ENCODE measurements around the gene CYB561. TPM values are rescaled to one million over a fixed set of nuclear protein-coding genes. Genes with fewer than 3 reads are reported as not detected.

Gene CYB561
- total RNA-seq, 2 donors from 2014 or later, result 50.8 to 69.9 TPM

- ATAC-seq (no peak), DNase-seq (no peak)
- Mint-ChIP-seq H3K27me3 (no peaks in the 10 kb centered on the region), H3K36me3 (ENCODE audit: low read depth) (peaks cover 2% of the 10 kb centered on the region), H3K27ac (peak overlapping the region; percentile 41), H3K4me3 (no peak overlapping the region), H3K4me1 (peaks cover 16% of the 10 kb centered on the region)
- H3K9me3 ChIP-seq (ENCODE audit: control insufficient read depth, low read length, poor library complexity, severe bottlenecking), result no peaks in the 10 kb centered on the region
These were observed 27.6 kb downstream of the CYB561 start for GRCh38 chr17:63418540-63418939.

DNA sequence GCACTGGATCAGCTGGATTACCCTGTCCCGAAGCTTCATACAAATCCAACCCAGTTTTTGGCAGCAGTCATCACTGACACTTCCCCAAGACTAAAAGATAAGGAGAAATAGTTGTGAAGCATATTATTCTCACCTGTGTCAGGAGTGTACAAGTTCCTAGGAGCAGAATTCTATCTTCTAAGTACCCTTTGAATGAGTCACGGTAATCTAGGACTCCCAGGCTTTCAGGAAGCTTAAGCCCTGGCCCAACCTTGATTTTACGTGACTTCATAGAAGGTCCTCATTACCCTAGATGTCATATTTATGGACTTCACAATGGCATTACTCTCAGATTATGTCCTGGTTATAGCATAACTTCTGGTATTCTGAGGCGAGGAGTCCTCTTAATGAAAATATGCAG, 31.9 kb downstream of the CYB561 start:
- Mint-ChIP-seq H3K4me1 (peaks cover 5% of the 10 kb centered on the region), H3K4me3 (no peak overlapping the region), H3K27ac (no peak overlapping the region), H3K36me3 (ENCODE audit: low read depth) (peaks cover 2% of the 10 kb centered on the region), H3K27me3 (no peaks in the 10 kb centered on the region)
- no peak for ATAC-seq
- H3K9me3 ChIP-seq (ENCODE audit: control insufficient read depth, low read length, poor library complexity, severe bottlenecking), result no peaks in the 10 kb centered on the region
- DNase-seq, result no peak

GRCh38 chr17:63413128-63413527, 33.0 kb downstream of the CYB561 start:
- H3K27ac Mint-ChIP-seq, result no peak overlapping the region
- H3K9me3 ChIP-seq (ENCODE audit: control insufficient read depth, low read length, poor library complexity, severe bottlenecking), result no peaks in the 10 kb centered on the region
- no peaks in the 10 kb centered on the region for H3K4me1 Mint-ChIP-seq
- H3K4me3 Mint-ChIP-seq, result no peak overlapping the region
- peaks cover 2% of the 10 kb centered on the region for H3K36me3 Mint-ChIP-seq (ENCODE audit: low read depth)
- no peaks in the 10 kb centered on the region for H3K27me3 Mint-ChIP-seq
- no peak for DNase-seq
- no peak for ATAC-seq

GRCh38 chr17:63412234-63412633, 33.9 kb downstream of the CYB561 start:
- H3K27me3 Mint-ChIP-seq, result no peaks in the 10 kb centered on the region
- no peaks in the 10 kb centered on the region for H3K9me3 ChIP-seq (ENCODE audit: control insufficient read depth, low read length, poor library complexity, severe bottlenecking)
- DNase-seq (no peak), ATAC-seq (no peak)
- H3K4me3 Mint-ChIP-seq, result no peak overlapping the region
- no peaks in the 10 kb centered on the region for H3K4me1 Mint-ChIP-seq
- no peak overlapping the region for H3K27ac Mint-ChIP-seq
- H3K36me3 Mint-ChIP-seq (ENCODE audit: low read depth), result peaks cover 2% of the 10 kb centered on the region

DNA sequence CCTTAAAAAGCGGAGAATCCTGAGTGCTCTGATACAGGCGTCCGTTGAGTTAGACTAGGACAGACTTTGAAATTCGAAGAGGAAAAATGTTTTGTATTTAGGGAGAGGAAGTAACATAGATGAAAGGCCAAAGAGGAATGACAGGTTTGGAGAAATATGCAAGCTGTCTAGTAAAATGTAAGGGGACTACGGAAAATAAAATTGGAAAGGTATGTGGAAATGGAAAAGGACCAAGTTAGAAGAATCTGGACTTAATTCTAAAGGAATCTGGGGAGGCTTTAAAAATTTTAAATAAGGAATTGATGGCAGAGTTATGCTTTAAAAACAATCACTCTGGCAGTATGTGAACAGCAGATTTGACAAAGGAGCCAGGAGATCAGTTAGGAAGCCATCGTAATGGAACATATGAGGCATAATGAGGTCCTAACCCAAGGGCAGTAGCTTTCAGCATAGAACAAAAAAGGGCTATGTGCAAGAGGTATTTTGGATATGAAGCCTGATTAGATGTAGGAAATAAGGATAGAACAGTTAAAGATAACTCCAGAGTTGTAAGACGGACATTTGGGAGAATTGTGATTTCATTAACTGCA, 38.3 kb downstream of the CYB561 start:
- DNase-seq (no peak), ATAC-seq (no peak)
- Mint-ChIP-seq H3K4me3 (peak overlapping the region; percentile 25), H3K4me1 (peaks cover 7% of the 10 kb centered on the region), H3K27me3 (no peaks in the 10 kb centered on the region), H3K36me3 (ENCODE audit: low read depth) (peaks cover 4% of the 10 kb centered on the region), H3K27ac (no peak overlapping the region)
- no peaks in the 10 kb centered on the region for H3K9me3 ChIP-seq (ENCODE audit: control insufficient read depth, low read length, poor library complexity, severe bottlenecking)

DNA sequence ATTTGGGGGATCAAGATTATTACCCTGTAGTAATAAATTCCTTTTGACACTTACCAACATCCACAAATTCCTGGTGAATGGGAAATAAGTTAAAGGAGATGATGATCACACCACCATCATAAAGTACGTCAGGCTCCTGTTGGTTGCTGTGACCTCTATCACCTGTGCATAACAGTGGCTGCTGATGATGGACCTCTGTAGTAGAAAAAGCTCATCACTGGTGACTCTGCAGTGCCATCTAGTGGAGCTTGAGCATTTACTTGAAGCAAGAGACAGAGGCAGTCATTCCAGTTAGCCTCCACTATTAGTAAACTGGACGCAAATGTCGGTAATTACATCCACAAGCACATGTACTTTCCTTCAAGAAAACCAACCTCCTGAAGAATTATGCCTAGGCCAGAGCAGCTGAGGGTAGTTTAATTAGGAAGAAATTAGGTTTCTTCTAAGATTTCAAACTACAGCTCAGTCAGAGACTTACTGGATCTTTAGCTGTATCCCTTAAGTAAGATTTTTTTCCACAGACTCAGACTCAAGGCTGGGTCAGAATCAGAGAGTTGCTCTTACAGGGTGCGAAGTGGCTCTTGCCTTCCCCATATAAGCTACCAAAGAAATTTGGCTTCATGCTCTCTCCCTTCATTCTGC, 39.3 kb downstream of the CYB561 start:
- DNase-seq, result peak in 2 of 3 donors; percentile 17 to 54
- peaks cover 11% of the 10 kb centered on the region for H3K4me1 Mint-ChIP-seq
- H3K9me3 ChIP-seq (ENCODE audit: control insufficient read depth, low read length, poor library complexity, severe bottlenecking), result no peaks in the 10 kb centered on the region
- peaks cover 6% of the 10 kb centered on the region for H3K36me3 Mint-ChIP-seq (ENCODE audit: low read depth)
- ATAC-seq, result peak; percentile 97
- H3K4me3 Mint-ChIP-seq, result no peak overlapping the region
- no peaks in the 10 kb centered on the region for H3K27me3 Mint-ChIP-seq
- no peak overlapping the region for H3K27ac Mint-ChIP-seq

- Mint-ChIP-seq H3K27ac (peak overlapping the region; percentile 43), H3K27me3 (no peaks in the 10 kb centered on the region), H3K4me1 (peaks cover 13% of the 10 kb centered on the region), H3K36me3 (ENCODE audit: low read depth) (peaks cover 7% of the 10 kb centered on the region), H3K4me3 (no peak overlapping the region)
- ATAC-seq (peak; percentile 59), DNase-seq (no peak)
- no peaks in the 10 kb centered on the region for H3K9me3 ChIP-seq (ENCODE audit: control insufficient read depth, low read length, poor library complexity, severe bottlenecking)
These were observed 40.3 kb downstream of the CYB561 start for GRCh38 chr17:63405741-63406261.

DNA sequence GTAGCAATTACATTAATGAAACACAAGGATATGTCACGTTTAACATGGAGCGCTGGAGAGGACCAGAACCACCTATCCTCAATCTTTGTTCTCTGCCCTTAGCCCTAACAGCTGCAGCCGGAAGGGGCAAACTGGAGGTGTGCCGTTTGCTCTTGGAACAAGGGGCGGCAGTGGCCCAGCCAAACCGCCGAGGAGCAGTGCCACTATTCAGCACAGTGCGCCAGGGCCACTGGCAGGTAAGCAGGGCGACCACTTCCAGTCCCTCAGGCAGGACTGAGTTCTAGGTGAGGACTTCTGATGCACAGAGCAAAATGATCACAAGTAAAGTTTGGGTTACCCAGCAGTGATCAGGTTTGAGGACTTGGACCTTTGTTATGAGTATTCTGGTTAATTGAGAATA, 41.1 kb downstream of the CYB561 start:
- Mint-ChIP-seq H3K4me1 (peaks cover 13% of the 10 kb centered on the region), H3K36me3 (ENCODE audit: low read depth) (peaks cover 7% of the 10 kb centered on the region), H3K27me3 (no peaks in the 10 kb centered on the region), H3K27ac (peak overlapping the region; percentile 43), H3K4me3 (no peak overlapping the region)
- ATAC-seq (no peak), DNase-seq (no peak)
- no peaks in the 10 kb centered on the region for H3K9me3 ChIP-seq (ENCODE audit: control insufficient read depth, low read length, poor library complexity, severe bottlenecking)

- Mint-ChIP-seq H3K36me3 (ENCODE audit: low read depth) (peaks cover 7% of the 10 kb centered on the region), H3K4me1 (peaks cover 13% of the 10 kb centered on the region), H3K27me3 (no peaks in the 10 kb centered on the region), H3K27ac (peak overlapping the region; percentile 81), H3K4me3 (no peak overlapping the region)
- H3K9me3 ChIP-seq (ENCODE audit: control insufficient read depth, low read length, poor library complexity, severe bottlenecking), result no peaks in the 10 kb centered on the region
- ATAC-seq (no peak), DNase-seq (no peak)
These were observed 43.5 kb downstream of the CYB561 start for GRCh38 chr17:63402431-63403212.

DNA sequence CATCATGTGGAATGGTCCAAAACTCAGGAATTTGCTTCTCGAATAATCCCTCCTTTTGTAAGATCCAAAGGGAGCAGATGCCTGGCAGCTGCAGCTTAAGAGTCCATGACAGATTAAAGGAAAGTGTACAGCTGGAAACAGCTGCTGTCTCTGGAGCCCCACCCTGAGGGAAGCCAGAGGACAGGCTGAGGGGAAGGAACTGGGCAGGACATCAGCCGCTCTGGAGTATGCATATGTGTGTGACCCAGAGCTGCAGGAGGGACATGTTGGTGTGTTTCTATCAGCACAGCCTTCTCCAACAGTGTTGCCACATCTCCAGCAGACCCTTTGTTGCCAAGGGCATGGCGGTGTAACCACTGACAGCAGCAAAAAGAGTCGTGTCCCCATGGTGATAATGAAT, 46.2 kb downstream of the CYB561 start:
- no peak overlapping the region for H3K27ac Mint-ChIP-seq
- no peaks in the 10 kb centered on the region for H3K9me3 ChIP-seq (ENCODE audit: control insufficient read depth, low read length, poor library complexity, severe bottlenecking)
- DNase-seq (no peak), ATAC-seq (no peak)
- peaks cover 5% of the 10 kb centered on the region for H3K4me1 Mint-ChIP-seq
- peaks cover 6% of the 10 kb centered on the region for H3K36me3 Mint-ChIP-seq (ENCODE audit: low read depth)
- H3K4me3 Mint-ChIP-seq, result no peak overlapping the region
- H3K27me3 Mint-ChIP-seq, result no peaks in the 10 kb centered on the region

DNA sequence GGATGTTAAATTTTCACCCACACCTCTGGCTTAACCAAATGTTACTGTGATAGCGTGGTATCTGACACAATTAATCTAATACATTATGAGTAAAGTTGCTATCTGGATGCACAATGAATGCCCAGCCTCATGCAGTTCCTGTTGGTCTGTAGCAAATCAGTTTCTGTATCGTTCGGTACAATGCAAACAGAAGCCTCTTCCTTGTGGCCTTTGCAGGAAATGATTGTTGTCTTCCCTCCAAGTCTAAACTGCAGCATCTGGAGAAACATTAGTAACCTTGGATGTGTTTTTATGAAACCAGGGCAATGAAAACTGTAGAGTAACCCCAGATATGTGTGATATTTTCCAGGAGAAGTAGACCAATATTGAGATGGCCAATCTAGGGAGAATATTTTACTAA, 46.8 kb downstream of the CYB561 start:
- Mint-ChIP-seq H3K27me3 (no peaks in the 10 kb centered on the region), H3K27ac (no peak overlapping the region), H3K4me3 (no peak overlapping the region), H3K36me3 (ENCODE audit: low read depth) (peaks cover 6% of the 10 kb centered on the region), H3K4me1 (peaks cover 5% of the 10 kb centered on the region)
- ATAC-seq, result no peak
- DNase-seq, result no peak
- H3K9me3 ChIP-seq (ENCODE audit: control insufficient read depth, low read length, poor library complexity, severe bottlenecking), result no peaks in the 10 kb centered on the region

GRCh38 chr17:63398680-63399079, 47.4 kb downstream of the CYB561 start:
- H3K36me3 Mint-ChIP-seq (ENCODE audit: low read depth), result peaks cover 8% of the 10 kb centered on the region
- no peak for ATAC-seq
- no peak for DNase-seq
- H3K27me3 Mint-ChIP-seq, result no peaks in the 10 kb centered on the region
- no peak overlapping the region for H3K4me3 Mint-ChIP-seq
- no peak overlapping the region for H3K27ac Mint-ChIP-seq
- H3K9me3 ChIP-seq (ENCODE audit: control insufficient read depth, low read length, poor library complexity, severe bottlenecking), result no peaks in the 10 kb centered on the region
- peaks cover 5% of the 10 kb centered on the region for H3K4me1 Mint-ChIP-seq

GRCh38 chr17:63395075-63395805, 50.9 kb downstream of the CYB561 start:
- no peak for ATAC-seq
- H3K36me3 Mint-ChIP-seq (ENCODE audit: low read depth), result peaks cover 9% of the 10 kb centered on the region
- no peaks in the 10 kb centered on the region for H3K27me3 Mint-ChIP-seq

More at GRCh38 chr17:63395075-63395805, 50.9 kb downstream of the CYB561 start:
- no peak for DNase-seq
- H3K4me3 Mint-ChIP-seq, result no peak overlapping the region
- H3K9me3 ChIP-seq (ENCODE audit: control insufficient read depth, low read length, poor library complexity, severe bottlenecking), result no peaks in the 10 kb centered on the region
- peaks cover 9% of the 10 kb centered on the region for H3K4me1 Mint-ChIP-seq
- H3K27ac Mint-ChIP-seq, result no peak overlapping the region
